NCI-H2081 treated with DMSO at 0.1 percent for 48 hours (cell line): ENCODE data around the gene EML1.
"Not testable (repeated sequence)": the region's sequence is repeated elsewhere in the genome, so short reads cannot be mapped to it uniquely, and the experiment has no call there.

Experiments used
- DNase-seq: peaks from one replicate; lab custom pipeline; 2025; lab: John Stamatoyannopoulos, UW

Gene EML1

DNA sequence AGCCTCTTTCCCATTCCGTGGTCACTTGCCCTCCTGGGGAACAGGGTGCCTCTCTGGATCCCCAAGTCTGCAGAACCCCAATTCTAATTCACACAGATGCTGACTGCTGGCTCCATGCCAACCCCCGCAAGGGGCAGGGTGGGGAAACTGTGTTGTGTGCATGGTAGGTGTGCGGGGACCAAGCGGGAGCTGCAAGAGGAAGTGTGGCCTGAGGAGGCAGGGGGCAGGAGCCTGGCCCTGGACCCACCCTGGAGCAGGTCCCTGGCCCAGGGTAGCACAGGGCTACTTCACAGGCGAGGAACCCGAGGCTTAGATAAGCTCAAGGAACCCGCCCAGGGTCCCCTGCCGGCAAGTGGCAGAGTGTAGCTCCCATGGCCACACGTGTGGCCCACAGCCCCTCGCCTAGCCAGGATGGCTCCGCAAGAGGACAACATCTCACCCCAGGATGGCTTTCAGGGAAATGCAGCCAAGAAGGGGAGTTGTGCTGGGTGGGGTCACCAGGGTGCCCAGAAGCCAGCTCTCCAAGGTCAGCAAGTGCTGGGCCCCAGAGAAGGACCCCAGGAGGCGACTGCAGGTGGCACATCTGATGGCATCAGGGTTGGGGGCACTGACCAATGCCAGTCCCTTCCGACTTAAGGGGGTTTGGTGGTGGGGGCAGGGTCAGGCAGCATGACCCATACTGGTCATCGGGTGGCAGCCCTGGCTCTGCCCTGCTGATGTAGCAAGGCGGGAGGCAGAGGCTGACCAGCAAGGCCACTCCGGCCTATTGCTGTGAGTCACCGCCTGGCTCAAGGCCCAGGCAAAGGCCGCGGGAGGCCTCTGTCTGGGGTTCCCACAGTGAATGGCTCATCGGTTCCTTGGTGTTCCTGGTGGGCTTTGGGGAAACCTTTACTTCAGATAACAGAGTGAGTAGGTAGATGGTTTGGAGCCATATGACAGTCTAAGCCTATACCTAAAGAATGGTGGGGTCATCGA is 37.3 kb upstream of the EML1 start:
- DNase-seq = no peak

DNA sequence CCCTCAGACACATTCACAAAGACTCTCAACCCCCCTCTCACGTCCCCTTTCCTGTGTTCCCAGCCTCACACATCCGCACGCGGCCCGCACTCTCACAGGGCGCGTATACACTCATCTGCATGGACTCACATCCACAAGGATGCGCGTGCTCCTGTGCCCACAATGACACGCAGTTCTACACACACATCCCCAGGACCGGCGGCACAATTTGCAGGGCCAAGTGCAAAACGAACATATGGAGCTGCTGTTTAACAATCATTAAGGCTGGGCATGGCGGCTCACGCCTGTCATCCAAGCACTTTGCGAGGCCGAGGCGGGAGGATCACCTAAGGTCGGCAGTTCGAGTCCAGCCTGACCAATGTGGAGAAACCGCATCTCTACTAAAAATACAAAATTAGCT is 36.4 kb upstream of the EML1 start:
- DNase-seq = no peak

DNA sequence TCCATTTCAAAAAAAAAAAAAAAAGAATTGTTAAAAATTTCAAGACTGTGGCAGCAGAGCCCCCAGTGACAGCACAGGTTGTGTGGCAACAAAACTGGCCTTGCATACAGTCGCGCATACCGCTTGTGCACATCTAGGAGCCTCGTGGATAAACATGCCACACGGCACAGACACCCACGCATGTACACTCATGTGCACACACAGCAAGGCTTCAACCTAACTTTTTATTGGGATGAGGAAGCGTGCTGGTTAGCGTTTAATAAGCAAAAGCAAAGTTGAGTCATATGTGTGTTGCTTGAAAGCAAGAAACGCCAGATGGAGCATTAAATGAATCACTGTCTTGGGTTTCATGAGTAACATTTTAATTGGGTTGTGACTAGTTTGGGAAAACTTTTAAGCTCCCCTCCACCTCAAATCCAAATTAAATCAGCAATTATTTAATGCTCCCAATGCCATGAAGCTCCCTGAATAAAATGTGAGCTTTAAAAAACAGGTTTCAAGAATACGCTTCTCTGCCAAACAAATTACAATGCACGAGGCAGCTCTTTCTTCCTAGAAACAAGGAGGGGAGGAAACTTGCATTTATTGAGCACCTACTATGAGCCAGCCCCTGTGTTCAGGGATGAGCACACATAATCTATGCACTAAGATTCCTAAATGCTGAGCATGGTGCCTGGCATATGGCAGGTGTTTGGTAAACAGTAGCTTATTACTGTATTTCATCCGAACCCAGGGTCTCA is 35.7 kb upstream of the EML1 start:
- no peak for DNase-seq

DNA sequence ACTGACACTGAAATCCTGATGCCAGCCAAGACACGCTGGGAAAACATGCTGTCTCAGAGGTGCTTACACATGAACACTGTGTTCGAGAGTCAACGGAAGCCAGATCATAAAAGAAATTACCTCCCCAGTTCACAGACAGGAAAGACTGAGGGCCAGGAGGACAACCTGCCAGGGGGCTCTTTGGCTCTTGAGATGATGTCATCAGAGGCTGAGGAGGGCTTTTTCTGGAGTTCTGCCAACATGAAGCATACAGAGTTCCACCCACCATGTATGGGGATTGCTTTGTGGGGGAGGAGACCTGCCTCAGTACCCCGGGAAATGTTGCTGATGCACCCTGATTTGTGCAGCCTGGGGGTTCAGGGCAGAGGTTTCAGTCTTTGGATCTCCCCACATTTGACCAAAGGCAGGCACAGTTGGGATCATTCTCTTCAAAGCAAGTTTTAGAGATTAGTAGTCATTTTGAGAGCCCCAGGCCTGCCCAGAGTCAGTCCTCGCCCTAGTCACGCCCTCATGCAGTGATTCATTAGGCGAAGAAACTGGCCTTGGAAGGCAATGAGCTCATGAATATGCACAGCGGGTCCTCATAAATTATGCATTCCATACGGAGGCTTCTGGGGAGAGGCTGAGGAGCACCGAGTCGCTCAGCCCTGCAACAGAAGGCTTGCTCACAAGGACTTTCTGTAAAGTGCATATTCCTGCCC is 34.9 kb upstream of the EML1 start:
- no peak for DNase-seq

DNA sequence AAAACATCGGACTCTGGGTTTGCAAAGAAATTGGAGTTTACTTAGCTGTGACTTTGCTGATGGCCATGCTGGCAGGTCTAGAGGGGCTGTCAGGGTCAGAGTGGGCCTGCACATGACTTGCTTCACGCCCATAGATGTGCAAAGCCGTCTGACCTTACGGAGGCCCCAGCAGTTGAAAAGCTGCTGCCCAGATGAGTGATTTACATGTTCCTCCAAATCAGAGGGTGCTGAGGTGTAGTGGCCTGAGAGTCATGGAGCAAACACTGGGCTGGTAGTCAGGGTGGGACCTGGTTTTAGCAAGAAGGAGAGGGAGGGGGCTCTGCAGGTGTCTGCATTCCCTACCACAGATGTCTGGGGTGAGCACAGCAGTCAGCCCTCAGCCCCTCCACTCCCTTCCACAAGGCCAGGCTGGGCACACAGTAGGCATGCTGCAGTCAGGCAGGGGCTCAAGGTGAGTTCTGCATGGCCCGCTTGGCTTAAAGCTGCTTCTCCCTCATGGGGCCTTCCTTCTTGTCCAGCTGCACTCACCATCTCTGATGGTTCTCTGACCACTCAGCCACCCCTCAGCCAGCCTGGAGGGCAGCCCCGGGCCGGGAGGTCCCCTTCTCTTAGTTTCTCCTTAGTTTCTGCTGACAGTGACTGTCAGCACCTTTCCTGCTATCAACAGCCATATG is 34.2 kb upstream of the EML1 start:
- DNase-seq = no peak

DNA sequence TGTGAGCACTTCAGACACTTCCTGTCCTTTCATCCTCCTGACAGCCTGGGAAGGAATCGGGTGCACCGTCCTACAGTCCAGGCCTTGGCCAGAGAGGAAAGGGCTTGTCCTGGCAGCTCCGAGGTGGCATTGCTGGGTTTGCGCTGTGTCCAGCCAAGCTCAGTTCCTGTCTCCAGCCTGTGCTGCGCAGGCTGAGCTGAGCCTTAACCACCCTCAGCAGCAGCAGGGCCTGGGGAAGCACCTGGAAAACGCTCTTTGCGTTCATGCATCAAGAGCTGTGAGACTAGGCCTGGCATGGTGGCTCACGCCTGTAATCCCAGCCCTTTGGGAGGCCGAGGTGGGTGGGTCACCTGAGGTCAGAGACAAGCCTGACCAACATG is 33.7 kb upstream of the EML1 start:
- DNase-seq = no peak

DNA sequence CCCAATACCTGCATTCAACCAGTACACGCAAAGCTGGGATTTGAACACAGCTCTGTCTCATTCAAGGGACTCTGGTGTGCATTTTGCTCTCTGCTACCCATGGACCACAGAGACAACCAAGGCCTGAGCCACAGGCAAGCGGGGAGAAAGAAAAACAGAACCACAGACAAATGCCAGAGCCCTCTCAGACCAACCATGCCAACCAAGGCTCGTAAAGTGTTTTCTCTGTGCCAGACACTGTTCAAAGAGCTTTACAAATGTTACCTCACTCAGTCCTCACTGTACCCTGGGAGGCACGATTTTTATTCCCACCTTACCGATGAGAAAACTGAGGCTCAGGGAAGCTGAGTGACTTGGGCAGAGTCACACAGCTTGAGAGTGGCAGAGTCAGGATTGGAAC is 32.4 kb upstream of the EML1 start:
- DNase-seq = no peak

DNA sequence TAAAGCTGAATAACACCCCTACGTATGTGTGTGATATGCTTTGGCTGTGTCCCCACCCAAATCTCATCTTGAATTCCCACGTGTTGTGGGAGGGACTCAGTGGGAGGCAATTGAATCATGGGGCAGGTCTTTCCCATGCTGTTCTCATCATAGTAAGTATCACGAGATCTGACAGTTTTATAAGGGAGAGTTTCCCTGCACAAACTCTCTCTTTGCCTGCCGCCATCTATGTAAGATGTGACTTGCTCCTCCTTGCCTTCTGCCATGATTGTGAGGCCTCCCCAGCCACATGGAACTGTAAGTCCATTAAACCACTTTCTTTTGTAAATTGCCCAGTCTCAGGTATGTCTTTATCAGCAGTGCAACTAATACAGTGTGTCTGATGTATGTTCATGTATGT is 30.3 kb upstream of the EML1 start:
- DNase-seq = not testable (repeated sequence)

DNA sequence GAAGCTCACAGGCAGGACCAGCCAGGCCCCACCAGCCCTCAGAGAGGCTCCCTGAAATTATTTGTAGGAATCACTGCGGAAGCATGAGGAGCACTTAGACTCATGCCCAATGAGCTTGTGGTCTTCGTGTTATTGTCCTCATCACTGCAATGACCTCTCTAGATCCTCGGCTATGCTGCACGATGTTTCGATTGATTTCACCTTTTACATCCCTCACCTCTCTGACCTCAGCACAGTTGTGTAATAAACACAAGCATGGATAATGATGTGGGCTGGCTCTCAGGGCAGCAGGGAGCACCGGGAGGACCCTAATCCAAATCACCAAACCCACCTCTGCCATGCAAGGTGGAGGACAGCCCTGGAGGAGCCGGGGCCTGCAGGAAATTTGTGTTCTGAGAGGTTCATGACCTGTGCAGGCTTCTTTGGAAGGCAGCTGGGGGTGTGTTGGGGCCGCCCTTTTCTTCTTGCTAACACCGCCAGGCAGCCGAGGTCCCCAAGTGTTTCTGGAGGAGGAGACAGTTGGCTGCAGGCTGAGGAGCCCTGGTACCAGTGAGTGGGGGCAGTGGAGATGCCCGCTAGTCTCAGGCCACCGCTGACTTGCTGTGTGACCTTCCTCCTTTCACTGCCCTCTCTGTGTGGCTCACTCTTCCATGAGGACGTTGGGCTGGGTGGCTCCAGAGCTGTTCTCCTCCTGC is 29.5 kb upstream of the EML1 start:
- no peak for DNase-seq

DNA sequence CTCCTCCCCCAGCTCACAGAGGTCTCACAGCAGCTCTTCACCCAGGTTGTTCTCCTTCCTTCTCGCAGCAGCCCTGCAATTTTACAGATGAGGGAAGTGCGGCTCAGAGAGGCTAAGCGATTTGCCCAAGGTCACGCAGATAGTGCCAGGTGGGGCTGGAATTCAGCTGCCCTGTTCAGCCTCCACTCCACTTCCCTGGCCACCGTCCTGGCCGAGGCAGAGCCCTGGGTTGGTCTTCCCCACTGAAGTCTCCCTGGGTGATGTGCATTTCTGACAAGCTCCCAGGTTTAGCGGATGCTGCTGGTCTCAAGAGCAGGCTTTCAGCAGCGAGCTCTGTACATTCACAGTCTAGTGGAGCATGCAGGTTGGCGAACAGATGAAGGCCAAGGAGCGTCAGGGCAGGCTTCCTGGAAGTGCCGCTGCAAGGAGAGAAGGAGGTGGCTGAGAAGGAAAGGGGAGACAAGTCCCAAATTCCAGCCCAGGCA is 28.9 kb upstream of the EML1 start:
- no peak for DNase-seq

DNA sequence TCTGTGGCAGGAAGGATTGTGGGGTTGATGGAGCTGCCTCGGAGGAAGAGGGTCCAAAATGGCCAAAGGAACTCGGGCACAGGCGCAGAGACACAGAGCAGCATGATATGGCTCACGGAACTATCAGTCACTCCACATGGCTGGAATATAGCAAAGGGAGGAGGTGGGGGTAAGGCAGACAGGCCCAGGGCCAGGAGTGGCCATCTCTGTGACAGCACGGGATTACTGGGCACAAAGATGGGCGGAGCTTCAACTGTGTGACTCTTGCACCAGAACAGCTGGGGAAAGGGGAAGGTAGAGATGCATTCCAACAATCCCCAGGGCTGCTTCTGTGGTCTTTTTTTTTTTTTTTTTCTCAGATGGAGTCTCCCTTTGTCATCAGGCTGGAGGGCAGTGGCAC is 24.8 kb upstream of the EML1 start:
- DNase-seq = no peak

DNA sequence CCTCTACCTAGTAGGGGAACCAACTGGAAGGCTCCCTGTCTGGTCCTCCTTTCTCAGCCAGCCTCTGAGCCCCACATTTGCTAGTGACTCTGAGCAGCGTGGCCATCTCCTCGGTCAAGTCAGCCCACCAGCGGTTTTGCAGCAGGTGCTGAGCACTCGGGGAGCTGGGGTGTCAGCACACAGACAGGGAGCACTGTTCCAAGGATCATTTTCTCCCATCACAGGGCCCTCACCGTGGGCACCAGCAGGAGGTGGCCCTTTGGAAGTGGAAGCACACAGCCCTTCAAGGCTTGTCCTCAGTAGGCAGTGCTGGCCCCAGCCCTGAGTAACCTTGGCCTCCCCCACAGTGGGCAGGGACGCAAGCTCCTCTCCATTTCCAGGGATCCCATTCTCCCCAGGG is 24.1 kb upstream of the EML1 start:
- no peak for DNase-seq

DNA sequence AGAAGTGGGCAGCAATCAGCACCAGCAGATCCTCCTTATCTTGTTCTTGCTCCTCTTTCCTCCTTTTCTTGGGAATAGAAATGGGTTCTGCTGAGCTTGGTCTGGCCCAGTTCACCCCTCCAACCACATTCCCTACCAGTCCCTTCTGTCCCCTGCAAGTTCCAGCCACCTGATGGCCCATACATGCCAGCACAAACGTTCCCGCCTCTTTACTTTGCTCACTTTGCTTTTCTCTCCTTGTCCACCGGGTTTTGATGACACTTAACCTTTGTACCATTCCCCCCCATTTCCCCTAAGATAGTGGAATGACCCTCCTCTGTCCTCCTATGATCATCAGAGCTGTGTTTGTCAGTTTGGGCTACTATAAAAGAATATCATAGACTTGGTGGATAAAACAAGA is 23.4 kb upstream of the EML1 start:
- DNase-seq = no peak

DNA sequence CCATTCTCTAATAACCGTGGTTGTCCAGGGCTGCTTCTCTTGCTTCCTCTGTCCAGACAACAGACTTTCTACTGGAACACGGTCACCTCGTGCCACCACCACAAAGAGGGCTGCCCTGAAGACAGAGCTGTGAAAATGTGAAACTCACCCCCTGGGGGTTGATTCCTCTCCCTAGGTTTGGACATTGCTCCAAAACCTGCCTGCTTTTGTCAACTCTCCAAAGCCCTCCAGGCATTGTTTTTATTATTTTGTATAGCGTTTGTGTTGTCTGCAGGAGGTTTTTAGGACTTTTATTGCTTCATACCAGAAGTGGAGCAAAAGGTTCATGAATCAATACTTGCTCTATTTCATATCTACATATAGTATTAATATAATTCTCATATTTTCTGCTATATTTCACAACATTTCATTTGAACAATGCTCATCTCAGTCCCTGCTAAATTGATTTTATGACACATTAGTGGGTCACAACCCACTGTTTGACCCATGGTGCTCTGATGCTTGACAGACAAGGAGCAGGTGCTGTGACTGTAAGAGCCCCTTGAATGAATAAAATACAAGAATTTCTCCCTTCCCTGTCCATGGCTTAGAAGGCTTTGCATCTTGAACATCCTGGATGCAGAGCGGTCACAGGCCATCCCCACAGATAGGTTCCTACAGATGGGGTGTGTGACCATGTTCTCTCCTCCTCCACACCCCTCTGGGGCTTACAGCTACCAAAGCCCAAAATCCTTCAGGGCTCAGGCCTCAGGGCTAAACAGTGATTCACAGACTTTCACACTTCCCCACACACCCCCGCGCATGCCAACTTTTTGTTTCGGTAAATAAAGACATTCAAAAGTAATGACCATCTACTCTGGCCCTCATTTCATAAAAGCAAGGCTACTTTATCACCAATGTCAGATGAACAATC is 20.6 kb upstream of the EML1 start:
- no peak for DNase-seq

DNA sequence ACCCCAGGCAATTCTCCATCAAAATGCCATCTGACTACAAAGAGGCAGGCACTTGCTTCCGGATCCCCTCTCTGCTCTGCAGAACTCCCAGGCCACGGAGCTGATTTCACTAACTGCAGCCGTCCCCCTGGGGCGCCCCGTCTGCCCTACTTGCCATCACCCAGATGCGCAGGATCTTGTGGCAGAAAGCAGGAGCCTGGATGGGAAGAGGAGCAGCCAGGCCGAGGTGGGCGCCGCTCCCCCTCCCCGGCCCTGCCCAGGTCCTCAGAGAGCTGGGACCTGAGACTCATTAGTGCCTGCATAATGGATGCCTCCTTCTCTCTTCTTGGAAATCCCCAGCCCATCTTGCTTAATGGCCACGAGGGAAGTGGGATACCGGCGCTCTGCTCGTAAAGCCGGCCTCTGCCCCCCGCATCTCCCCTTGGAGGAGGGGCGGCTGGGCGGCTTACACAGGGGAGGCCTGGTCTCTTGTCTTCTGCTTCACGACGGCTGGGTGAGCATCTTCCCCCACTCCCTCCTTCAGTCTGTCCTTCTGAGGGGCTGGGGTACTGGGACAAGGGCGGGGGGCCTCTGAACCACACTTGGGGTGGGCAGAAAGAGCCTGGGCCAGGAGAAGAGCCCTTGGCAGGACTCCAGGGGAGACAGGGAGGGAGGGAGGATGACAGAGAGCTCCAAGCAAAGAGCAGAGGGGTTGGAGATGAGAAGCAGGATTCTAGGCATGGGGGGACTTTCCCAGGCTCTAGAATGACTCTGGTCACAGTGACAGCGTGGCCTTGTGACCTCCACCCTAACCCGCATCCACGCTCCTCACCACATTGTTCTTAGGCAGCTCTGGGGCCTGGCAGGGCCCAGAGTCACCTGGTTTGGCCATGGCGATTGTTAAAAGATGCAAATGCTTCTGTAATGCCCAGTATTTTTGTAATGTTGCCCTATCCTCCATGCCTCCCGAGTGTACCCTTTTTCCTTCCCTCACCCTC is 19.4 kb upstream of the EML1 start:
- DNase-seq = no peak

DNA sequence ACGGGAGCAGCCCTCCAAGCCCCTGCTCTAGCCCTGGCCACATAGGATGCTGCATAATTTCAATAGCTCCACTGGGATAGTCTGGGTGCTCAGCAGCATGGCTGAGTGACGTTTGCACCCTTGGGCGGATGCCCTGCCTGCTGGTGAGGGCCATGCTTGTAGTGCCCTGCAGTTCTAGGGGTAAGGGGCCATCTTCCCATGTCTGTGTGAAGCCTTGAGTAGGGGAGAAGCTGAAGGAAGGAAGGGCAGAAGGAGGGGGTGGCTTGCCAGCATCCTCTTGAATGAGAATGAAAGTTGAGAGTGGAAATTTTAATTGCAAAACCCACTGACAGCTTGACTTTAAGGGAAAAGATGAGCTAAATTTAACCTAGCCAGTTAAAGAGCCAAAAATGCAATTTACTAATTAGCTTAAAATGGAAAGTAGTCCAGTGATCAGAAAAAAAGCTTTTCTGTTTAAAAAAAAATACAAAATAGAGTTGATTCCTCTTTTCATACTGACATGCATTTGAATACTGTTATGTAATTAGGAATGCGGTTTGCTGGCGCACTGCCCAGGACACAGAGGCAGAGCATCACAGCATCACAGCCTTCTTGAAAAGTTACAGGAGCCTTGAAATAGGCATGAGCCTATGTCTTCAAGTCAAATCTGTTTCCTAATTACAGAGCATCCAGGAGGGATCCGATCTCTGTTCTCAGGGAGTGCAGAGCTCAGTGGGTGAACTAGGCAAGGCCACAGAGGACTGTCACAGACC is 18.5 kb upstream of the EML1 start:
- no peak for DNase-seq

DNA sequence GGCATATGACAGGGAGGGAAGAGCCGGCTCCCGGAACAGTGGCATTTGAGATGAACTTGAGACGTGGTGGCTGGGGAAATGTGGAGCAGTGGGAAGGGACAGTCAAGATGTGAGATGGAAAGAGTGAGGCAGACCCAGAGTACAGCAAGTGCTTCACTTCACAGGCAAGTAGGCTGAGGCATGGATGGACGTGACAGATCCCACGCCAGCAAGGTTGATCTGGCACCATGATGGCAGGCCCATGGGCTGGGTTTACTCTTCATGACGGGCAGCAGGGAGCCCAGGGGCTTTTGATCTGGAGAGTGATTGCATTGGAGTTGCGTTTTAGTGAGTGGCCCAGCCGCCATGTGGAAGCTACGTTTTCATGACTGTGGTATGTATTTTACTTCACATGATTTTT is 17.9 kb upstream of the EML1 start:
- no peak for DNase-seq

DNA sequence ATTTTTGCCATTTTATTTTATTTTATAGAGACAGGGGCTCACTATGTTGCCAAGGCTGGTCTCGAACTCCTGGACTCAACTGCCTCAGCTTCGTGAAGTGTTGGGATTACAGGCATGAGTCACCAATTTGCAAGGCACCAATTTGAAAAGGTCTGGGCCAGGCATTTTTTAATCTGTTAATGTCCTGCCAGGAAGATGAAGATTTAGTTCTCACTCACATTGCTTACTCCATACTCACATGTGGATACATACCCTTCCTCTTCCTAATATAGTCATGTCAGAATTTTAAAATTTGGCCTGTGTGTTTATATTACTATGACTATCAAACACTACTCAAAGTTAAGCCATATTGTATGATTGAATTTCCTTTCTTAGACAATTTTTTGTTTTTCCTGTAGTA is 15.3 kb upstream of the EML1 start:
- no peak for DNase-seq
